Panc1 (cell line): ENCODE data around the gene SCLY. TPM values are rescaled to one million over a fixed set of nuclear protein-coding genes. Genes with fewer than 3 reads are reported as not detected.

Source experiments
- ATAC-seq: fragments of 200-7000 bp; cut with Tn5 transposase; 2 replicates; pipeline ENCODE4 v1.9.1; 2020; ENCODE audit warnings: mild to moderate bottlenecking, moderate library complexity
- BruUV-seq: library from RNA; stranded (reverse); fragments of 400-500 nt; replicated peaks from 2 replicates; lab custom pipeline; 2021; lab: Mats Ljungman, UMichigan
- CTCF ChIA-PET: fragments of 300-600 bp; sonication (Branson Sonifier 250); formaldehyde crosslinking; loops from one replicate; lab custom pipeline; 2022; ENCODE audit warnings: antibody characterized with exemption; lab: Charles Lee
- POLR2A ChIA-PET: fragments of 300-600 bp; sonication (Branson Sonifier 250); formaldehyde crosslinking; loops from one replicate; lab custom pipeline; 2022; ENCODE audit warnings: antibody characterized with exemption; lab: Charles Lee
- DNase-seq: peaks from one replicate; pipeline ENCODE4 v3.0.0-alpha.2; 2010; ENCODE audit warnings: low read depth, low spot score
- H3K27ac ChIP-seq: 2 replicates; pipeline ENCODE4 v1.5.1; 2011; ENCODE audit warnings: mild to moderate bottlenecking, low read length, inconsistent platforms
- H3K27me3 ChIP-seq: fragments of 200-500 bp; sonication (Bioruptor generic); 2 replicates; pipeline ENCODE4 v1.6.0; 2014; ENCODE audit warnings: low read length, inconsistent platforms; ENCODE audit not compliant: control insufficient read depth, insufficient read depth
- H3K36me3 ChIP-seq: fragments of 200-500 bp; sonication (Bioruptor generic); 2 replicates; pipeline ENCODE4 v1.5.1; 2014; ENCODE audit warnings: inconsistent platforms, mild to moderate bottlenecking, low read length, moderate library complexity; ENCODE audit not compliant: control insufficient read depth, insufficient read depth
- H3K4me1 ChIP-seq: 2 replicates; pipeline ENCODE4 v1.5.1; 2011; ENCODE audit warnings: inconsistent platforms, mild to moderate bottlenecking, low read length, moderate library complexity; ENCODE audit not compliant: control insufficient read depth, insufficient read depth
- H3K4me3 ChIP-seq, 2 experiments: 2 replicates each; pipeline ENCODE4 v1.5.1; 2011 to 2012; ENCODE audit warnings: low read depth in 2 of 2, low read length in 2 of 2, mild to moderate bottlenecking in 2 of 2, inconsistent platforms in 1 of 2, moderate library complexity in 1 of 2
- H3K9me3 ChIP-seq: fragments of 200-500 bp; sonication (Bioruptor generic); 2 replicates; pipeline ENCODE4 v1.5.1; 2014; ENCODE audit warnings: low read depth, mild to moderate bottlenecking, inconsistent platforms, low read length, moderate library complexity; ENCODE audit not compliant: control insufficient read depth, insufficient read depth
- POLR2AphosphoS5 ChIP-seq: IDR thresholded peaks from 2 replicates; pipeline ENCODE4 v1.6.1; 2012; ENCODE audit warnings: mild to moderate bottlenecking, low read depth, low read length, moderate library complexity
- SIN3A ChIP-seq: IDR thresholded peaks from 2 replicates; pipeline ENCODE4 v1.6.1; 2012; ENCODE audit warnings: low read depth, mild to moderate bottlenecking, low read length, moderate library complexity, borderline replicate concordance; ENCODE audit not compliant: insufficient read depth
- TCF7L2 ChIP-seq: IDR thresholded peaks from 2 replicates; pipeline ENCODE4 v1.6.1; 2011; ENCODE audit warnings: mild to moderate bottlenecking, low read depth, low read length, inconsistent platforms
- in situ Hi-C: cut with HindIII; loops from 2 replicates; pipeline ENCODE4 v1.10.0; 2016; ENCODE audit warnings: low sequenced_read_pairs, low pct_unique_long_range_greater_than_20kb
- intact Hi-C: fragments of 100-400 bp; cut with micrococcal nuclease; formaldehyde crosslinking; loops from one replicate; pipeline ENCODE4 v1.10.0; 2022; ENCODE audit not compliant: unreplicated experiment
- total RNA-seq: library from RNA; stranded (reverse); gene quantifications from one replicate; pipeline ENCODE4 v1.2.1, GENCODE V29; 2021; ENCODE audit not compliant: unreplicated experiment
- TF ChIP-seq, protein P1 (sequence below), 2 experiments: IDR thresholded peaks; 2 replicates each; pipeline ENCODE4 v1.6.1; 2011 to 2012; ENCODE audit warnings: low read depth in 2 of 2, control low read depth in 1 of 2, low read length in 1 of 2, mild to moderate bottlenecking in 1 of 2, moderate library complexity in 1 of 2; ENCODE audit not compliant: insufficient read depth in 1 of 2
- TF ChIP-seq, protein P2 (sequence below): fragments of 450-650 bp; IDR thresholded peaks from 2 replicates; pipeline ENCODE4 v1.5.1; 2017; ENCODE audit warnings: mild to moderate bottlenecking

Gene SCLY
- total RNA-seq, 1 experiment from 2014 or later, result 31.4 TPM

DNA sequence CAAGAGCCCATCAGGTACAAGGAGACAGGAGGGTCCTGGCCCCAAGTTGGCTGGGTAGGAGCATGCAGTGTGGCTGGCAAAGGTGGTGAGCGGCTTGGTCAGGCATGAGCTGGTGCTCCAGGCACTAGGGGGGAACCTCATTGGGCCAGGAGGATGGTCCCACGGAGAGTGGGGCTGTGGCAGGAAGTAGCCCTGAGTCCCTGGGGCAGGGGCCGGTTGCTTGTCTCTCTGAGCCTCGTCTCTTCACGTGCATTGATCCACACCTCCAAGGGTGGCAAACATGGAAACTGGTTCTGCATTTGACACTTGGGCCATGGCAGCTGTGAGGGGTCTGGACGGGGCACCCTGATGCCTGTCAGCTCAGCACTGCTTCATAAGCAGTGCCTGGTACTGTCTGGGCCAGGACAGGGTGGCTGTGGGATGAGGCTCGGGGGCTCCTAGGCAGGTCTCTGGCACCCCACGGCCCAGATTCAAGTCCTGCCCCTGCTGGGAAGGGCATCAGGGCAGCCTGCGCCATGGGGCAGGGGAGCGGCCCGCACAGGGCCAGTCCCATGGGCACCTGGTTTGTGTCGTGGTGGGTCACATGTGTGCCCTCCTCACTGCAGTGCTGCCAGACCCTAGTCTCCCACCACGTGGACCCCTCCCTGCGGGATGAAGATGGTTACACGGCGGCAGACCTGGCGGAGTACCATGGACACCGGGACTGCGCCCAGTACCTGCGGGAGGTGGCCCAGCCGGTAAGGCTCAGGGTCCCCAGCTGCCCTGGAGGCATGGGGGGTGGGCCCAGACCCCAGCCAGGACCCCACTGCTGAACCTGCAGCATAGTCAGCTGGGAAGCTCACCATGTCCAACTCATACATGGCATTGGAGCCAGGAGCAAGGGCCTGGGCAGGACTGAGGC, 55.7 kb downstream of the SCLY start:
- no peaks in the 10 kb centered on the region for H3K4me1 ChIP-seq
- H3K4me3 ChIP-seq, result no peak overlapping the region
- ChIA-PET CTCF (no interaction called here), POLR2A (no interaction called here)
- TF ChIP-seq SIN3A (no peak), TCF7L2 (no peak), POLR2AphosphoS5 (no peak)
- TF ChIP-seq, protein P1, sequence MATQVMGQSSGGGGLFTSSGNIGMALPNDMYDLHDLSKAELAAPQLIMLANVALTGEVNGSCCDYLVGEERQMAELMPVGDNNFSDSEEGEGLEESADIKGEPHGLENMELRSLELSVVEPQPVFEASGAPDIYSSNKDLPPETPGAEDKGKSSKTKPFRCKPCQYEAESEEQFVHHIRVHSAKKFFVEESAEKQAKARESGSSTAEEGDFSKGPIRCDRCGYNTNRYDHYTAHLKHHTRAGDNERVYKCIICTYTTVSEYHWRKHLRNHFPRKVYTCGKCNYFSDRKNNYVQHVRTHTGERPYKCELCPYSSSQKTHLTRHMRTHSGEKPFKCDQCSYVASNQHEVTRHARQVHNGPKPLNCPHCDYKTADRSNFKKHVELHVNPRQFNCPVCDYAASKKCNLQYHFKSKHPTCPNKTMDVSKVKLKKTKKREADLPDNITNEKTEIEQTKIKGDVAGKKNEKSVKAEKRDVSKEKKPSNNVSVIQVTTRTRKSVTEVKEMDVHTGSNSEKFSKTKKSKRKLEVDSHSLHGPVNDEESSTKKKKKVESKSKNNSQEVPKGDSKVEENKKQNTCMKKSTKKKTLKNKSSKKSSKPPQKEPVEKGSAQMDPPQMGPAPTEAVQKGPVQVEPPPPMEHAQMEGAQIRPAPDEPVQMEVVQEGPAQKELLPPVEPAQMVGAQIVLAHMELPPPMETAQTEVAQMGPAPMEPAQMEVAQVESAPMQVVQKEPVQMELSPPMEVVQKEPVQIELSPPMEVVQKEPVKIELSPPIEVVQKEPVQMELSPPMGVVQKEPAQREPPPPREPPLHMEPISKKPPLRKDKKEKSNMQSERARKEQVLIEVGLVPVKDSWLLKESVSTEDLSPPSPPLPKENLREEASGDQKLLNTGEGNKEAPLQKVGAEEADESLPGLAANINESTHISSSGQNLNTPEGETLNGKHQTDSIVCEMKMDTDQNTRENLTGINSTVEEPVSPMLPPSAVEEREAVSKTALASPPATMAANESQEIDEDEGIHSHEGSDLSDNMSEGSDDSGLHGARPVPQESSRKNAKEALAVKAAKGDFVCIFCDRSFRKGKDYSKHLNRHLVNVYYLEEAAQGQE (IDR thresholded peaks at IDR 0.05; ENCODE audit: insufficient read depth in 1 of 2, low read depth in 2 of 2, low read length in 1 of 2), result no peak
- TF ChIP-seq, protein P2, sequence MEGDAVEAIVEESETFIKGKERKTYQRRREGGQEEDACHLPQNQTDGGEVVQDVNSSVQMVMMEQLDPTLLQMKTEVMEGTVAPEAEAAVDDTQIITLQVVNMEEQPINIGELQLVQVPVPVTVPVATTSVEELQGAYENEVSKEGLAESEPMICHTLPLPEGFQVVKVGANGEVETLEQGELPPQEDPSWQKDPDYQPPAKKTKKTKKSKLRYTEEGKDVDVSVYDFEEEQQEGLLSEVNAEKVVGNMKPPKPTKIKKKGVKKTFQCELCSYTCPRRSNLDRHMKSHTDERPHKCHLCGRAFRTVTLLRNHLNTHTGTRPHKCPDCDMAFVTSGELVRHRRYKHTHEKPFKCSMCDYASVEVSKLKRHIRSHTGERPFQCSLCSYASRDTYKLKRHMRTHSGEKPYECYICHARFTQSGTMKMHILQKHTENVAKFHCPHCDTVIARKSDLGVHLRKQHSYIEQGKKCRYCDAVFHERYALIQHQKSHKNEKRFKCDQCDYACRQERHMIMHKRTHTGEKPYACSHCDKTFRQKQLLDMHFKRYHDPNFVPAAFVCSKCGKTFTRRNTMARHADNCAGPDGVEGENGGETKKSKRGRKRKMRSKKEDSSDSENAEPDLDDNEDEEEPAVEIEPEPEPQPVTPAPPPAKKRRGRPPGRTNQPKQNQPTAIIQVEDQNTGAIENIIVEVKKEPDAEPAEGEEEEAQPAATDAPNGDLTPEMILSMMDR, result no peak
- intact Hi-C loops (no loop called here), in situ Hi-C loops (no loop called here)
- no peak for DNase-seq
- H3K27me3 ChIP-seq, result no peaks in the 10 kb centered on the region
- no peaks in the 10 kb centered on the region for H3K36me3 ChIP-seq
- BruUV-seq, result no TSS peak
- no peak overlapping the region for H3K27ac ChIP-seq
- ATAC-seq, result no peak
- peaks cover 12% of the 10 kb centered on the region; the same call in 1 of the 2 replicates for H3K9me3 ChIP-seq

DNA sequence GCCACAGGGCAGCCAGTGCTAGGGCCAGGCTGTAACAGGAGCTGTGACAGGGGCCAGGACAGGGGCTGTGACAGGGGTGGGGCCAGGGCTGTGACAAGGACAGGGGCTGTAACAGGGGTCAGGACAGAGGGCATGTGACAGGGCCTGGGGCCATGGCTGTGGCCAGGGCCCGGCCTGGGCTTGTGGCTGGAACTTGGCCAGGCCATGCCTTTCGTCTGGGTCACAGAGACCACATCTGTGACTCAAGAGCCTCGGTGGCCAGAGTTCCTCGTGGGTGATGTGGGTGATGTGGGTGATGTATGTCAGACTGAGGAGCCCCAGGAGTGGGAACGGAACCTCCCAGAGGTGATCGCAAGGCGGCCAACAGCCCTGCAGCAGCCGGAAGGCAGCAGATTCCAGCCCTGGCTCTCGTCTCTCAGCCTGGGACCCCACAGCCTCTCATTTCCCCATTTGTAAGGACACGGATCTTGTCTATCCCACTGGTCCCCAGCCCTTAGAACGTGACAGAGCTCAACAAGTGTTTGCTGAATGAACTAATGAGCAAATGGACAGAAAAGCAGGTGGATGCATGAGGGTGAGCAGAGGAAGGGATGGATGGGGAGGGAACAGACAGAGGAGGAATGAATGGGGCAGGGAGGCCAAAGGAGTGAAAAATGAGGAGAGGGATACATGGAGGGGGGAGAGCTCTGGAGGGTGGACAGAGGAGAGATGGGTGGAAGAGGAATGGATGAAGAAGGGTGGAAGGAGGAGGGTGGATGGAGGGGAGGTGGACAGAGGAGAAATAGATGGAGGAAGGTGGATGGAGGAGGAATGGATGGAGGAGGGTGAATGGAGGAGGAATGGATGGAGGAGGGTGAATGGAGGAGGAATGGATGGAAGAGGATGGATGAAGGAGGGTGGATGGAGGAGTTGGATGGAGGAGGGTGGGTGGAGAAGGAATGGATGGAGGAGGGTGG, 56.7 kb downstream of the SCLY start:
- POLR2A ChIA-PET, result no interaction called here
- Histone ChIP-seq H3K27me3 (no peaks in the 10 kb centered on the region), H3K4me3 (no peak overlapping the region), H3K9me3 (peaks cover 4% of the 10 kb centered on the region; the same call in 1 of the 2 replicates), H3K36me3 (no peaks in the 10 kb centered on the region), H3K27ac (no peak overlapping the region), H3K4me1 (no peaks in the 10 kb centered on the region)
- ATAC-seq, result no peak
- TF ChIP-seq SIN3A (no peak), POLR2AphosphoS5 (no peak), TCF7L2 (no peak)
- TF ChIP-seq, protein P1 (IDR thresholded peaks at IDR 0.05; ENCODE audit: insufficient read depth in 1 of 2, low read depth in 2 of 2, low read length in 1 of 2), result no peak
- TF ChIP-seq, protein P2, result no peak
- CTCF ChIA-PET, result no interaction called here
- no peak for DNase-seq
- no TSS peak for BruUV-seq
- intact Hi-C loops, result no loop called here
- in situ Hi-C loops, result no loop called here
